PC-3 (cell line): ENCODE measurements around the gene HMGCS2.

Experiments
- CTCF ChIP-seq: fragments of 300-600 bp; sonication (generic); conservative IDR thresholded peaks from 2 replicates; pipeline ENCODE4 v1.5.1; 2017; ENCODE audit warnings: antibody characterized with exemption, low read depth, mild to moderate bottlenecking, low read length
- EZH2 ChIP-seq: fragments of 300-600 bp; sonication (generic); IDR thresholded peaks from one replicate; pipeline ENCODE4 v1.6.1; 2017; ENCODE audit warnings: antibody characterized with exemption, mild to moderate bottlenecking, low read length; ENCODE audit not compliant: unreplicated experiment

- TF ChIP-seq CTCF (no peak), EZH2 (no peak)
These were observed 49.7 kb downstream of the HMGCS2 start for GRCh38 chr1:119718972-119719371.
